Hematopoietic multipotent progenitor cell treated with erythropoietin and hydrocortisone succinate and interleukin-3 and kit ligand, for 4 days (in vitro differentiated cells): ENCODE measurements around the gene TCTA.
"Not testable (repeated sequence)": the region's sequence is repeated elsewhere in the genome, so short reads cannot be mapped to it uniquely, and the experiment has no call there.

Experiments
- DNase-seq: peaks from one replicate; pipeline ENCODE4 v3.0.0-alpha.2; 2015

TCTA gene

DNA sequence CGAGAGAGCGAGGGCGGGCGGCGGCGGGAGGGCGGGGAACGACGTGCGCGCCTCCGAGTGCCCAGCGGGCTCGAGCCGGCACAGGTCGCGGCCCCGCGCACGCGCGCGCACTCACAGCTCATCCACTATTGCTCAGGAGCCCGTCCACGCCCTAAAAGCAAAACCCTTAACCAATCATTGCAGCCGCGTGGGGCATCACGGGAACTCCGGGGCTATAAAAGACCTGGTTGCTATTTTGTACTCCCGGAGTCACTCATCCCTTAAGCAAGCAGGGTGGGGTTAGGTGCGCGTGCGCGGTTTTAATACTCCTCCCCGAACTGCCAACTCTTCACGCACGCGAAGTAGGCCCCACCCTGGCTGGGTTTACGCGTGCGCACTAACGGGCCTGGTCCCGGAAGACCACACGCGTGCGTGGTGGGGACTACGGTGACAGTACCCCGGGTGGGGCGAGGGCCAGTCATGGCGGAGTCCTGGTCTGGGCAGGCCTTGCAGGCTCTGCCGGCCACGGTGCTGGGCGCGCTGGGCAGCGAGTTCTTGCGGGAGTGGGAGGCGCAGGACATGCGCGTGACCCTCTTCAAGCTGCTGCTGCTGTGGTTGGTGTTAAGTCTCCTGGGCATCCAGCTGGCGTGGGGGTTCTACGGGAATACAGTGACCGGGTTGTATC, at the start of gene TCTA, which contains the start of gene RHOA:
TSS of gene TCTA (plus strand) at position 456 of the 664 bp plus-strand sequence. CDS start at position 460, 4 bp downstream.
TSS of gene RHOA (minus strand) at position 9 of the 664 bp plus-strand sequence. CDS start 36,387 bp downstream, outside the sequence.
- peak; percentile 100 for DNase-seq

DNA sequence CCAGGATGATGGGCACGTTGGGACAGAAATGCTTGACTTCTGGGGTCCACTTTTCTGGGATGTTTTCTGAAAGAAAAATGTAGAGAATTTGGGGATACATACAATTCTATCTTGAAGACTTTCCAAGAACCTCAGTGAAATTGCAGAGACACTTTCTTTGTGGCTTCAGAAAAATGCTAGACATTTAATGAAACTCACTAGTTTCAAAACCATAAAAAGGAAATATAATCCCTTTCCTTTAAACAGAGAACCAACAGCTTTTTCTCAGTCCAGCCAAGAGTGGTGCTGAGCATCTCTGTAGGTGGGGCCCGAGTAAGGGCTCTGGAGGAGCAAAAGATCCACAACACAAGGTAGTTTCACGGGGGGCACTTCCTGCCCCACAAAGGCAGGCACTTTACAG, 49.7 kb upstream of the TCTA start:
- DNase-seq = no peak

- no peak for DNase-seq
Measured at GRCh38 chr3:49370585-49371290, 41.5 kb upstream of the TCTA start.

GRCh38 chr3:49371946-49372345, 40.3 kb upstream of the TCTA start:
- DNase-seq = no peak

DNA sequence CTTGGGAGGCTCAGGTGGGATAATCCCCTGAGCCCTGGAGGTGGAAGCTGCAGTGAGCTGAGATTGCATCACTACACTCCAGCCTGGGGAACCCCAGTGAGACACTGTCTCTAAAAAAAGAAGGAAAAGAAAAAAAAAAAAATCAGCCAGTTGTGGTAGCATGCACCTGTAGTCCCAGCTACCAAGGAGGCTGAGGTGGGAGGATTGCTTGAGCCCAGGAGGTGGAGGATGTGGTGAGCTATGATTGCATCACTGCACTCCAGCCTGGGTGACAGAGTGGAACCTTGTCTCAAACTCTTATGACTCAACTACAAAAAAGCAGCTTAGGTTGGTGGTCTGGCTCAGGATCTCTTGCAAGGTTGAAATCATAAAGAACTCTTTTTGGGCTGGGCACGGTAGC, 34.7 kb upstream of the TCTA start:
- peak; percentile 23 for DNase-seq

- DNase-seq = no peak
Measured at GRCh38 chr3:49378249-49378895, 33.9 kb upstream of the TCTA start.

DNA sequence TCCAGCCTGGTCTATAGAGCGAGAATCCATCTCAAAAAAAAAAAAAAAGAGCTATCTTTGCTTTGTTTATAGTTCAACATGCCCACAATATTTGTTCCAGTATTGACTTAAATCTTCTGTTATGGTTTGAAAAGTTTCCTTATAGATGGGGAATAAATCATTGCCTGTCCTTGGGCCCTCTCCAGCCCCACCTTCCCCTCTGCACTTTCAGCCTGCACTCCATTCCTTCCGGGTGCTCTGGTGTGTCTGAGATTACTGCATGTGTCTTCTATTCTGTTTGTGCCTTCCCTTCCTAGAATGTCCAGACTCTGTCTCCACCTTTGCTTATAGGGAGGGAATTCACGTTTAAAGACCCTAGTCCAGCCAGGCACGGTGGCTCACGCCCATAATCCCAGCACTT, 28.8 kb upstream of the TCTA start:
- no peak for DNase-seq

DNA sequence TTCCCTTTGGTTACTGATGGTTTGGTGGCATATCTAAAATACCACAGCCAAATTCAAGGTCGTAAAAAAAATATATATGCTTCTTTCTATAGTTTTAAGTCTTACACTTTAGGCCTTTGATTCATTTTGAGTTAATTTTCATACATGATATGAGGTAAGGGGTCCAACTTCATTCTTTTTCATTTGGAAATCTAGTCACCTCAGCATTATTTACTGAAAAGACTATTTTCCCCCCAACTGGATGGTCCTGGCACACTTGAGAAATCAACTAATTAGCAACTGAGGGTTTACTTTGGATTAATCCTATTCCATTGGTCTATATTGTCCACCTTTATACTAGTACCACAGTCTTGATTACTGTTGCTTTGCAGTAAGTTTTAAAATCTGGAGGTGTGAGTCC, 26.6 kb upstream of the TCTA start:
- no peak for DNase-seq

- peak; percentile 54 for DNase-seq
Measured at GRCh38 chr3:49386056-49386756, 26.0 kb upstream of the TCTA start.

DNA sequence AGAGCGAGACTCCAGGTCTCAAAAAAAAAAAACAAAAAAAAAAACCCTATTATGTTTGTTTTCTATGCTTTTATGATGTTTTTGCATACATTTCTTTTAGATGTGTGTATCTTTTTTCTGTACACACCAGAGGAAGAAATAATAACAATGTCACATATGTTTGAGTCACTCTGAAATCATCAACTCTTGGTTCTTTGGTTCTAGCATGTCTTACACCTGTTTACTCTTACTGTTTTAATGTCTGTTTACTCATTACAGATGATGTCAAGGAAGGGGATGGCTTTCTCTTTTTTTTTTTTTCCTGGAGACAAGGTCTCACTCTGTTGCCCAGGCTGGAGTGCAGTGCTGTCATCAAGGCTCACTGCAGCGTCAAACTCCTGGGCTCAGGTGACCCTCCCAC, 24.5 kb upstream of the TCTA start:
- no peak for DNase-seq

GRCh38 chr3:49388289-49388820, 23.9 kb upstream of the TCTA start:
- DNase-seq = no peak

DNA sequence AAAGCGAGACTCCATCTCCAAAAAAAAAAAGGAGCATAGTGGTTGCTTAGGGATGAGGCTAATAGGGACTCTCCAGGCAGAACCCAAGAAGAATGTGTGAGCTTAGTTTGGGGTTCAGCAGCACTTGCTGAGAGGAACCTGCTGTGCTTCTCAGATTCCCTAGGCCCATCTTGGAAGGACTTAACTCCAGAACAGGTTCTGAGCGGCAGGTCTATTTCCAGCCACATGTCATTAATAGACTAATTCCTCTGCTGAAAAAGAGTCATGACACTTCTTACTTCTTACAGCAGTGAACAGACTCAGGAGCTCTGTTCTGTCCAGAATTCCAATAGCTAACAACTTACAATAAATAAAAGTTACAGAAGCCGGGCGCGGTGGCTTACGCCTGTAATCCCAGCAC, 22.9 kb upstream of the TCTA start:
- no peak for DNase-seq

- not testable (repeated sequence) for DNase-seq
Measured at GRCh38 chr3:49391310-49391709, 20.9 kb upstream of the TCTA start.

- peak; percentile 88 for DNase-seq
Measured at GRCh38 chr3:49397470-49397869, 14.8 kb upstream of the TCTA start.

GRCh38 chr3:49399461-49399860, 12.8 kb upstream of the TCTA start:
- DNase-seq = no peak

DNA sequence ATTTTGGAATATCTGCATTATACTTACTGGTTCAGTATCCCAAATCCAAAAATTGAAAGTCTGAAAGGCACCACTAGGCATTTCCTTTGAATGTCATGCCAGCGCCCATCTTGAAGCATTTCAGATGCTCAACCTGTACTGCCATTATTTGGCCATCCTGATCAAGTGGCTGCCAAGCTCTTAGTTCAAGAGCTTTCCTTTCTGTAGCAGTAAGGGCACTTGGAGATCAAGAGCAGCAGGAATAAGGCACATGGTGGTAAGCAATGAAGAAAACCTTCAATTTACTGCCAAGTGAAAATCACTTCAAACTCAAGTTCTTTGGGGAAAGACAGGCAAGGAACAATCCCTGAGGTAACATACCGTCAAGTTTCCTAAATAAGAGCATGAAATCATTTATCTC, 10.5 kb upstream of the TCTA start:
- DNase-seq = no peak

GRCh38 chr3:49403891-49404290, 8.3 kb upstream of the TCTA start:
- no peak for DNase-seq

DNA sequence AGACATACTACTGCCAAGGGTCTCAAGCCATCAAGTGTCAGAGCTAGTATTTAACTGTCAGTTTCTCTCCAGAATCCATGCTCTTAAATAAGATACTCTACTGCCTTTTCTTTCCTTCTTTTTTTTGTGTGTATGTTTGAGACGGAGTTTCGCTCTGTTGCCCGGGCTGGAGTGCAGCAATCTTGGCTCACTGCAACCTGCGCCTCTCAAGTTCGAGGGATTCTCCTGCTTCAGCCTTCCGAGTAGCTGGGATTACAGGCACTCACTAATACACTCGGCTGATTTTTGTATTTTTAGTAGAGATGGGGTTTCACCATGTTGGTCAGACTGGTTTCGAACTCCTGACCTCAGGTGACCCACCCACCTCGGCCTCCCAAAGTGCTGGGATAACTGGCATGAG, 6.7 kb upstream of the TCTA start:
- not testable (repeated sequence) for DNase-seq

DNA sequence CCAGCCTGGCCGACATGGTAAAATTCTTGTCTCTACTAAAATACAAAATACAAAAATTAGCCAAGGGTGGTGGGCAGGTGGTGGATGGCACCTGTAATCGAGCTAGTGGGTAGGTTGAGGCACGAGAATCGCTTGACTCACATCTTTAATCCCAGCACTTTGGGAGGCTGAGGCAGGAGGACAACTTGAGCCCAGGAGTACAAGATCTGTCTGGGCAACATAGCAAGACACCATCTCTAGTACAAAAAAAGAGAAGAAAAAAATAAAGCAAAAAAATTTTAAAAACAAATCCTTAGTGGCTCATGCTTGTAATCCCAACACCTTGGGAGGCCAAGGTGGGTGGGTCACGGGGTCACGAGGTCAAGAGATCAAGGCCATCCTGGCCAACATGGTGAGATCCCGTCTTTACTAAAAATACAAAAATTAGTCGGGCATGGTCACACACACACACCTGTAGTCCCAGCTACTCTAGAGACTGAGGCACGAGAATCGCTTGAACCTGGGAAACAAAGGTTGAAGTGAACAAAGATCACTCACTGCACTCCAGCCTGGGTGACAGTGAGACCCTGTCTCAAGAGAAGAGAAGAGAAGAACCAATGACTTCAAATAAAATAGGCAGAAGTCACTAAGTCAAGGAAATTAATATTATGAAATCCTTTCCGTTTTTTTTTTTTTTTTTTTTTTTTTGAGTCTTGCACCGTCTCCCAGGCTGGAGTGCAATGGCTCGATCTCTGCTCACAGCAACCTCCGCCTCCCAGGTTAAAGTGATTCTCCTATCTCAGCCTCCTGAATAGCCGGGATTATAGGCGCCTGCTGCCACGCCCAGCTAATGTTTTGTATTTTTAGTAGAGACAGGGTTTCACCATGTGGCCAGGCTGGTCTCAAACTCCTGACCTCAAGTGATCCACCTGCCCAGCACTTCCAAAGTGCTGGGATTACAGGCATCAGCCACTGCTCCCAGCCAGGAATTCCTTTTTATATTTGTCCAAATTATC, 5.4 kb upstream of the TCTA start:
- DNase-seq = peak; percentile 49

GRCh38 chr3:49410066-49410845, 2.0 kb upstream of the TCTA start:
- no peak for DNase-seq
